ENCODE data around the gene SUMF2. TPM values are rescaled to one million over a fixed set of nuclear protein-coding genes. Genes with fewer than 3 reads are reported as not detected.
A peak's percentile ranks its signal among the peaks of the same experiment; 100 is the strongest.
"Not testable (repeated sequence)": the region's sequence is repeated elsewhere in the genome, so short reads cannot be mapped to it uniquely, and the experiment has no call there.

The SUMF2 gene
- total RNA-seq, 2 donors from 2014 or later: 96.5 to 100 TPM

- ATAC-seq: peak; percentile 86
- intact Hi-C loops (cut with DNase I, micrococcal nuclease): no loop called here
- DNase-seq: peak; percentile 61 to 62
Measured at GRCh38 chr7:56092789-56093531, 28.9 kb downstream of the SUMF2 start, which contains the start of gene PHKG1. PHKG1 (minus strand) TSS chr7:56092952; CDS start chr7:56088941, 4,011 bp downstream.

- intact Hi-C loops (cut with DNase I, micrococcal nuclease): no loop called here
- ATAC-seq (no peak), DNase-seq (no peak)
Measured at GRCh38 chr7:56097700-56098099, 33.6 kb downstream of the SUMF2 start.

DNA sequence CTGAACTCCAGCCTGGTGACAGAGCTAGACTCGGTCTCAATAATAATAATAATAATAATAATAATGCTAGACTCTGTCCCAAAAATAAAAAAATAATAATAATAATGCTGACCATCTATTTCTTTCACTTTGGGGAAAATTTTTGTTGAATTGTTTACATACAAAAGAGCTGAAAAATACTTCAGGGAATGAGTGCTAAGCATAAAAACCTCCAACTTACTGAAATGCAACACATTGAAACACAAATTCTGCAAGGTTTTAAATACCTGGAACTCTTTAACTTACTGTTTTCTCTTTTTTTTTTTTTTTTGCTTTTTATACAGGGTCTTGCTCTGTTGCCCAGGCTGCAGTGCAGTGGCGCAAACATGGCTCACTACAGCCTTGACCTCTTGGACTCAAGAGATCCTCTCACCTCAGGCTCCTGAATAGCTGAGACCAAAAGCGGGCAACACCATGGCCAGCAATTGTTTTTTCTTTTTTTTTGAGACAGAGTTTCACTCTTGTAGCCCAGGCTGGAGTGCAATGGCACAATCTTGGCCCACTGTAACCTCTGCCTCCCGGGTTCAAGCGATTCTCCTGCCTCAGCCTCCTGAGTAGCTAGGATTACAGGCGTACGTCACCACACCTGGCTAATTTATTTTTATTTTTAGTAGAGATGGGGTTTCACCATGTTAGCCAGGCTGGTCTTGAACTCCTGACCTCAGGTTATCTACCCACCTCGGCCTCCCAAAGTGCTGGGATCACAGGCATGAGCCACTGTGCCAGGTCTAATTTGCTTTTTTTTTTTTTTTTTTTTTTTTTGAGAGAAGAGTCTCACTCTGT lies 34.3 kb downstream of the SUMF2 start:
- intact Hi-C loops (cut with DNase I, micrococcal nuclease); ATAC-seq; DNase-seq: not testable (repeated sequence)

GRCh38 chr7:56099653-56100052 lies 35.6 kb downstream of the SUMF2 start:
- intact Hi-C loops (cut with DNase I, micrococcal nuclease): no loop called here
- ATAC-seq (no peak), DNase-seq (no peak)

GRCh38 chr7:56104138-56104537 lies 40.1 kb downstream of the SUMF2 start:
- ATAC-seq; DNase-seq; intact Hi-C loops (cut with DNase I, micrococcal nuclease): not testable (repeated sequence)

GRCh38 chr7:56105508-56105907 lies 41.4 kb downstream of the SUMF2 start:
- intact Hi-C loops (cut with DNase I, micrococcal nuclease): no loop called here
- peak in 1 of 2 donors; percentile 28 for DNase-seq
- peak; percentile 69 for ATAC-seq

GRCh38 chr7:56106108-56107073 lies 42.3 kb downstream of the SUMF2 start, which contains the start of gene CHCHD2:
CHCHD2 (minus strand) TSS chr7:56106476; CDS start chr7:56106413, 63 bp downstream.
- peak; percentile 97 to 99 for DNase-seq
- peak; percentile 99 for ATAC-seq
- intact Hi-C loops (cut with DNase I, micrococcal nuclease): no loop called here

DNA sequence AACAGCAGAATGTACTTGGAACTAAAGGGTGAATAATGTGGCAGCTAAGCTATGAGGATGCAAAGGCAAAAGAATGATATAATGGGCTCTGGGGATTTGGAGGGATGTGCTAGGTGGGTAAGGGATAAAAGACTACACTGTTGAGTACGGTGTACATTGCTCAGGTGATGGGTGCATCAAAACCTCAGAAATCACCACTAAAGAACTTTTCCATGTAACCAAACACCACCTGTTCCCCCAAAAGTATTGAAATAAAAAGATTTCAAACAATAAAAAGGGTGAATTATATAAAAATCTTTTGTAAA lies 43.8 kb downstream of the SUMF2 start:
- intact Hi-C loops (cut with DNase I, micrococcal nuclease): no loop called here
- DNase-seq (no peak), ATAC-seq (no peak)

DNA sequence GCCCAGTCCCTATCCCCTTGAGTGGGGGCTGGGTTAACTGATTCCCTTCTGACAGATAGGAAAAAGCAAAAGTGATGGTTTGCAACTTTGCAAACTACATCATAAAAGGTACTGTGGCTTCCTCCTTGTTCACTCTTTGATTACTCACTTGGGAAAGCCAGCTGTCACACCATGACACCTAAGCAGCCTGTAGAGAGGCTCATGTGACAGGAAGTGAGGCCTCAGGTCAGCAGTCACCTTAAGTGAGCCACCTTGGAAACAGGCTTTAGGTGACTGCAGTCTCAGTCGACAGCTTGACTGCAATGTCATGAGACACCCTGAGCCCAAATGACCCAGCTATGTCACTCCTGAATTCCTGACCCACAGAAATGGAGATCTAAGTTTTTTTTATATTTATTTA lies 46.5 kb downstream of the SUMF2 start:
- no peak for DNase-seq
- no peak for ATAC-seq
- intact Hi-C loops (cut with DNase I, micrococcal nuclease): no loop called here

DNA sequence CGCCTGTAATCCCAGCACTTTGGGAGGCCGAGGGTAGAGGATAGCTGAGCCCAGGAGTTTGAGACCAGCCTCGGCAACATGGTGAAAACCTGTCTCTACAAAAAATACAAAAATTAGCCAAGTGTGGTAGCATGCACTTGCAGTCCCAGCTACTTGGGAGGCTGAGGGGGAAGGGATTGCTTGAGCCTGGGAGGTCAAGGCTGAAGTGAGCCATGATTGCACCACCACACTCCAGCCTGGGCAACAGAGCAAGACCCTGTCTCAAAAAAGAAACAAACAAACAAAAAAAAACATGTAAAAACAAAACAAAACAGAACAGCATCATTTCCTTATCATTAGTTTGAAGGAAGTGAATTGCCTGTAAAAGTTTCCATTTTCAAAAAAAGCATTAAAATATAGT lies 48.2 kb downstream of the SUMF2 start:
- intact Hi-C loops (cut with DNase I, micrococcal nuclease); ATAC-seq; DNase-seq: not testable (repeated sequence)

- intact Hi-C loops (cut with DNase I, micrococcal nuclease): no loop called here
- DNase-seq (peak in 1 of 2 donors; percentile 28), ATAC-seq (peak; percentile 99)
Measured at GRCh38 chr7:56115852-56116538, 51.9 kb downstream of the SUMF2 start, which contains the start of gene NUPR2. NUPR2 (minus strand) TSS chr7:56116417; CDS start chr7:56116314, 103 bp downstream.

DNA sequence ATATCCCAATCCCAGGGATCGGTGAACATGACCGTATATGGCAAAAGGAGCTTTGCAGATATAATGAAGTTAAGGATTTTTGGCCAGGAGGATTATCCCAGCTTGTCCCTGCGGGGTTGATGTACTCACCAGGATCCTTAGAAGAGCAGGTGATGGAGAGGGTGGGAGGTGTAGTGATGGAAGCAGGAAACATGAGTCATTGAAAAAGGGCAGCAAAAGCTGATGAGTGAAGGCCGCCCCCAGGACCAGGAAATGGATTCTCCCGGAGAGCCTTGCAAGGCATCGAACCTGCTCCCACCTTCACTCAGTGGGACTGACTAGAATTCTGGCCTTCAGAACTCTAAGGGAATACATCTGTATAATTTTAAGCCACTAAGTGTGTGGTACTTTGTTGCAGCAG lies 57.4 kb downstream of the SUMF2 start:
- no peak for ATAC-seq
- DNase-seq: no peak
- intact Hi-C loops (cut with DNase I, micrococcal nuclease): no loop called here

DNA sequence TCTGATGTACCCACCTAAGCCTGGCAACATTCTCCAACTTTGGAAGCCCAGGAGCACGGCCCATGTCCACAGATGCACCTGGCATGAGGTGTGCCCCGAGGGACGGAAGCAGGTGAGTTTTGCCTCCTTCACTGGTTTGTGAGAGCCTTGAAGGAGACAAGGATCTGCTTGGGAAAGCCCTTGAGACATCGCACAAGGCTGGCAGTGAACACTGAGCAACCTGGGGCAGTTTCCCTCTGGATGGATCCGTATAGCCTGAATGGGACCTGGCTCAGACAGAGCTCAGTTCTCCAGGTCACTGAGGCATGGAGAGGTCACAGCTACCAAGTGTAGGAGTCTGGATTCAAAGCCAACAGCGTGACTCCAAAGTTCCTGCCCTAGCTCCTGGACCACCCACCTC lies 60.9 kb downstream of the SUMF2 start:
- intact Hi-C loops (cut with DNase I, micrococcal nuclease): no loop called here

GRCh38 chr7:56125831-56126230 lies 61.7 kb downstream of the SUMF2 start:
- DNase-seq: no peak
- intact Hi-C loops (cut with DNase I, micrococcal nuclease): no loop called here
- no peak for ATAC-seq

More for the DNA sequence above, 60.9 kb downstream of the SUMF2 start:
- no peak for ATAC-seq
- no peak for DNase-seq

DNA sequence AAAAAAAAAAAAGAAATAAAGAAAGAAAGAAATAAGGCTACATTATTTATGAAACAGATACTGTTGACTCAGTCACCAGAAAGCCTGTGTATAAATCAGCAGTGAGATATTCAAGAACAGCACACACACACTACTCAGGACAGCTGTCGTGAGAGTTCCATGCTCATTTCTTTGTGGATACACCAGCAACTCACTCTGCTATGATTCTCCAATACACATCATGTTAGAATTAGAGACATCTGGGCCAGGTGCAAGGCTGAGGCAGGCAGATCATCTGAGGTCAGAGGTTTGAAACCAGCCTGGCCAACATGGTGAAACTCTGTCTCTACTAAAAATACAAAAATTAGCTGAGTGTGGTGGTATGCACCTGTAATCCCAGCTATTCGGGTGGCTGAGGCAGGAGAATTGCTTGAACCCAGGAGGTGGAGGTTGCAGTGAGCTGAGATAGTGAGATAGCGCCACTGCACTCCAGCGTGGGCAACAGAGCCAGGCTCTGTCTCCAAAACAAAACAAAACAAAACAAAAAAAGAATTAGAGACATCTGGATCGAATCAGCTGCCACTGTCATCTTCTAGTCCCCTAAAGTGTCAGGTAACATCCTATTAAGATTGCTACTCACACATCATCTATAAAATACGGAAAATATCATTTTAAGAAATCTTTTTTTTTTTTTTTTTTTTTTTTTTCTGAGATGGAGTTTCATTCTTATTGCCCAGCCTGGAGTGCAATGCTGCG lies 63.3 kb downstream of the SUMF2 start:
- intact Hi-C loops (cut with DNase I, micrococcal nuclease): no loop called here
- ATAC-seq (no peak), DNase-seq (no peak)
